ENCODE results near the gene ARHGEF5.

The ARHGEF5 gene

DNA sequence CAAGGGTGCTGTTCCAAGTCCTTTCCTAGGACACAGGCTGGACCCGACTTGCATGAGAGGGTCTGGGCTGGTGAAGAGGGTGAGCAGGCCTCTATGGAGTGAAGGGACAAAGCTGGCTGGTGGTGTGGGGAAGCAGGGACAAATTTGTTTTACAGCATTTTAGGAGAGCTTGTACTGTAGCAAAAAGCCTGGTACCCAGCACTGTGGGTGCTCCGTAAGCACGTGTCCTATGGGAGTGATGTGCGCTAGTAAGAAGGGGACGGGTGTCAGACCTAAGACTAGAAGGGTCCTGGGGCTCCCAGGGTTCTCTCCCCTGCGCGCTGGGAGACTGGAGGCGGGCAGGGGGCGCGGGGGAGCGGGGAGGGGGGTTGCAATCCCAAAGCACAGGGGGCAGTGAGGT lies 47.9 kb downstream of the ARHGEF5 start:
- no peaks in the 10 kb centered on the region for H3K36me3 ChIP-seq (ENCODE audit: control insufficient read depth, insufficient read depth, low read length)
- no peaks in the 10 kb centered on the region; the same call in none of the 2 replicates for H3K27me3 ChIP-seq (replicated peaks; ENCODE audit: control insufficient read depth, insufficient read depth, low read length)
- TF ChIP-seq, protein P1, sequence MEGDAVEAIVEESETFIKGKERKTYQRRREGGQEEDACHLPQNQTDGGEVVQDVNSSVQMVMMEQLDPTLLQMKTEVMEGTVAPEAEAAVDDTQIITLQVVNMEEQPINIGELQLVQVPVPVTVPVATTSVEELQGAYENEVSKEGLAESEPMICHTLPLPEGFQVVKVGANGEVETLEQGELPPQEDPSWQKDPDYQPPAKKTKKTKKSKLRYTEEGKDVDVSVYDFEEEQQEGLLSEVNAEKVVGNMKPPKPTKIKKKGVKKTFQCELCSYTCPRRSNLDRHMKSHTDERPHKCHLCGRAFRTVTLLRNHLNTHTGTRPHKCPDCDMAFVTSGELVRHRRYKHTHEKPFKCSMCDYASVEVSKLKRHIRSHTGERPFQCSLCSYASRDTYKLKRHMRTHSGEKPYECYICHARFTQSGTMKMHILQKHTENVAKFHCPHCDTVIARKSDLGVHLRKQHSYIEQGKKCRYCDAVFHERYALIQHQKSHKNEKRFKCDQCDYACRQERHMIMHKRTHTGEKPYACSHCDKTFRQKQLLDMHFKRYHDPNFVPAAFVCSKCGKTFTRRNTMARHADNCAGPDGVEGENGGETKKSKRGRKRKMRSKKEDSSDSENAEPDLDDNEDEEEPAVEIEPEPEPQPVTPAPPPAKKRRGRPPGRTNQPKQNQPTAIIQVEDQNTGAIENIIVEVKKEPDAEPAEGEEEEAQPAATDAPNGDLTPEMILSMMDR (IDR thresholded peaks at IDR 0.05; ENCODE audit: insufficient read depth, low read length, poor library complexity, severe bottlenecking) = no peak
- no peak for DNase-seq (ENCODE audit: extremely low read depth, insufficient read length)
- no peak overlapping the region for H3K4me3 ChIP-seq (replicated peaks; ENCODE audit: low read depth, low read length)

DNA sequence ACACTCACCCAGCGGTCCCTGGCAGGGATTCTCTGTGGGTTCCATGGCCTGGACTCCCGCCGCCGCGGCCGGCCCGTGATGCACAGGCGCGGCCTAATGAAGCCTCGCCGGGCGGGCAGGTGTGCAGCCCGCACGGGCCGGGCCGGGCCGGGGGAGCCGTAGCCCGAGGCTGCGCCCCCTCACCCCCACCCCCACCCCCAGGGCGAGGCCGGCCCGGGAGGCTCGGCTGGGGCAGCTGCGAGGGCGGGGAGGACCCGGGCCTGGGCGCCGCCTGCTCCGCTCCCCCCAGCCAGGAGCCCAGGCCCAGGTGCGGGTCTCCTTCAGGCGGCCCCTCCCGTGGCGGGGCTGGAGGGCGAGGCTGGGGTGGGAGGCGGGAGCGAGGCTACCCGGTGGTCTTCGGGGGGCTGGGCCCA lies 48.5 kb downstream of the ARHGEF5 start, which contains the start of gene NOBOX:
Gene NOBOX, minus strand, starts transcription at position 45 of the 413 bp plus-strand sequence.
- no peak within 1 kb of the TSS for H3K4me3 ChIP-seq (replicated peaks; ENCODE audit: low read depth, low read length)
- H3K36me3 ChIP-seq (ENCODE audit: control insufficient read depth, insufficient read depth, low read length) = no peaks in the 10 kb centered on the region
- no peak for DNase-seq (ENCODE audit: extremely low read depth, insufficient read length)
- H3K27me3 ChIP-seq (replicated peaks; ENCODE audit: control insufficient read depth, insufficient read depth, low read length) = no peaks in the 10 kb centered on the region; the same call in none of the 2 replicates
- TF ChIP-seq, protein P1 (IDR thresholded peaks at IDR 0.05; ENCODE audit: insufficient read depth, low read length, poor library complexity, severe bottlenecking) = no peak

DNA sequence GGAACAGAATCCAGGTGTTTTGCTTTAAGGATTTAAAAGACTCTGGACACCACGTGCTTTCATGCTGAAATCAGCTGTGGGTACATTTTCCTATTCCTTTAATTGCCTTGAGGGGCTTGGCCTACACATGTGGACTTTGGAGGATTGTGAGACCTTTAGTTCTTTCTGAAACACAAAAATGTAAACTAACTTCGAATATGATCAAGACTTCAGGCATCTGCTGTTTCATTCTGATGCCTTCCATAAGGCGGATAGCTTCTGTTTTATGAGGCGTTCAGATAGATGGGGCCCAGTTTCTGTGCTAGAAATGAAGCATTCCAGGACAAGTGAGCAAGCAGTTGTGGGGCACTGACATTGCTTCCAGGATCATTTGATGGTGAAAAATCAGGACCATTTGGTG lies 49.7 kb downstream of the ARHGEF5 start:
- Histone ChIP-seq H3K4me3 (replicated peaks; ENCODE audit: low read depth, low read length) (no peak overlapping the region), H3K36me3 (ENCODE audit: control insufficient read depth, insufficient read depth, low read length) (no peaks in the 10 kb centered on the region), H3K27me3 (replicated peaks; ENCODE audit: control insufficient read depth, insufficient read depth, low read length) (no peaks in the 10 kb centered on the region; the same call in 1 of the 2 replicates)
- TF ChIP-seq, protein P1 (IDR thresholded peaks at IDR 0.05; ENCODE audit: insufficient read depth, low read length, poor library complexity, severe bottlenecking) = no peak
- no peak for DNase-seq (ENCODE audit: extremely low read depth, insufficient read length)

DNA sequence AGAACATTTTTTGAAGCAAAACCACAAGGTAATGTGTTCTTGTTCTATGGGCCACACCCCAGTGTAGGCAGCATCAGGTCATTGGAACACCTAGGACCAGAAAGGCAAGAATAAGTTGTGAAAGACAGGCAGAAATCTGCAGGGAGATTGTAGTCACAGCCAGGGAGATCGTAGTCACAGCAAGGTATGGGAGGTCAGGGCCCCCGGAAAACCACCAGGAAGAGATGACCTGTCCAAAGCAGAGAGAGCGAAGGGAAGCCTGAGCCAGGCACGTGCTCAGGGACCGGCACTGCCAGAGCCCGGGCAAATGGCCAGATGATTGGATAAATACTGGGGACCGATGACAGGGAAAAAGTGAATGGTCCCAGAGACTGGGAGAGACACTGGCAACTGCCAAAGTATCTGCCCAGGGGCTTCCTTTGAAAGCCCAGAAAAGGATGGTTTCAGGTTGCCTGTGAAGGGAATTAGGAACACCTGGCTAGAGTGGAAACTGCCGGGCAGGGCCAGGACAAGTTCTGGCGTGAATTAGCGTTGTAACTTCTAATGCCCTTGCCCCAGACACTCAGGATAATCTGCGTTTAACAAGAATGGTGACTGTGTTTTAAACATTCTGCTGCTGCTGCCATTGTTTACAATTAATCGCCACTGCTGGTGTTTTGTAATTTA lies 52.2 kb downstream of the ARHGEF5 start:
- H3K36me3 ChIP-seq (ENCODE audit: control insufficient read depth, insufficient read depth, low read length) = no peaks in the 10 kb centered on the region
- no peak overlapping the region for H3K4me3 ChIP-seq (replicated peaks; ENCODE audit: low read depth, low read length)
- H3K27me3 ChIP-seq (replicated peaks; ENCODE audit: control insufficient read depth, insufficient read depth, low read length) = no peaks in the 10 kb centered on the region; the same call in 1 of the 2 replicates
- no peak for DNase-seq (ENCODE audit: extremely low read depth, insufficient read length)
- TF ChIP-seq, protein P1 (IDR thresholded peaks at IDR 0.05; ENCODE audit: insufficient read depth, low read length, poor library complexity, severe bottlenecking) = no peak

DNA sequence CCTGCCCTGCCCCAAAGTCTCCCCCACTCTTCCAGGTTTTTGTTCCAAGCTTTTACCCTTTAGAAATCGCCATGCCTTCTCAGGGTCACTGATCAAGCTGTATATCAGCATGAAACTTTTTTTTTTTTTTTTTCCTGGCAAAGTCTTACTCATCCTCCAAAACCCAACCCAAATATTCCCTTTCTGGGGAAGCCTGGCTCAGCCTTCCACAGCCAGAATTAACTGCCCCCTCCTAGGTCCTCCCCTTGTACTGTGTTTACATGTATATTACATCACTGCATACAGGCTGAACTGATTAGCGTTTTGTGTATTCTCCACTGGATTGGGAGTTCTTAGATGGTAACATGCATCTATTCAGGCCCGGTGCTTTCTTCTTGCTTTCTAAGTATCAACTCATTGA lies 52.9 kb downstream of the ARHGEF5 start:
- TF ChIP-seq, protein P1 (IDR thresholded peaks at IDR 0.05; ENCODE audit: insufficient read depth, low read length, poor library complexity, severe bottlenecking) = no peak
- DNase-seq (ENCODE audit: extremely low read depth, insufficient read length) = no peak
- Histone ChIP-seq H3K27me3 (replicated peaks; ENCODE audit: control insufficient read depth, insufficient read depth, low read length) (no peaks in the 10 kb centered on the region; the same call in 1 of the 2 replicates), H3K4me3 (replicated peaks; ENCODE audit: low read depth, low read length) (no peak overlapping the region), H3K36me3 (ENCODE audit: control insufficient read depth, insufficient read depth, low read length) (no peaks in the 10 kb centered on the region)

All from GM06990 (cell line).